ENCODE data around the gene GFRA3.
"Not testable (repeated sequence)": the region's sequence is repeated elsewhere in the genome, so short reads cannot be mapped to it uniquely, and the experiment has no call there.

The GFRA3 gene

DNA sequence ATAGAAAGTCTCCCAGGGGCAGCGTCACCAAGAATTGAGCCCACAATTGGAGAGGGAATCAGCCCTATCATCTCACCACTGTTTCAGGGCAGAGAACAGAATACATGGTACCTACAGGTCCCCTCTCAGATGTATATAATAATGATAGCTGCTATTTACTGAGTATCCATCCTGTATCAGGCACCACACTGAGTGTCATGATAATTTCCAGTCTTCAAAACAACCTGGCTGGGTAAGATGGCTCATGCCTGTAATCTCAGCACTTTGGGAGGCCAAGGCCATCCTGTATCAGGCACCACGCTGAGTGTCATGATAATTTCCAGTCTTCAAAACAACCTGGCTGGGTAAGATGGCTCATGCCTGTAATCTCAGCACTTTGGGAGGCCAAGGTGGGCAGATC is 26.6 kb downstream of the GFRA3 start:
- DNase-seq (ENCODE audit: extremely low read depth in 1 of 2, low read depth in 1 of 2), result not testable (repeated sequence)

DNA sequence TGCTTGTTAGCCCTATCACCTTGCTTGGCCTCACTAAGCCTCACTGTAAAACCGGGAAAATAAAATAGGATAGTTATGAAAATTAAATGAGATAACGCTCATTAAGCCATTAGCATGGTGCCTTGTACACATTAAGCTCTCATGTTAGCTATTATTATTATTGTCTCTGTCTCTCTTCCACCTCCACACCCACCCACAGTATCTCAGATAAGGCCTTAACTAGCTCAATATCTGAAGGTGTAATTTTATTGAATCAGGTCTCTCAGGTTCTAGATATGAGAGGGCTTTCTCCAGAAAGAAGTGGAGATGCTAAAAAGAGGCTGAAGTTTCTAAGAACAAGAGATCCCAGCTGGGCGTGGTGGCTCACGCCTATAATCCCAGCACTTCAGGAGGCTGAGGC is 27.6 kb downstream of the GFRA3 start:
- no peak for DNase-seq (ENCODE audit: extremely low read depth in 1 of 2, low read depth in 1 of 2)

DNA sequence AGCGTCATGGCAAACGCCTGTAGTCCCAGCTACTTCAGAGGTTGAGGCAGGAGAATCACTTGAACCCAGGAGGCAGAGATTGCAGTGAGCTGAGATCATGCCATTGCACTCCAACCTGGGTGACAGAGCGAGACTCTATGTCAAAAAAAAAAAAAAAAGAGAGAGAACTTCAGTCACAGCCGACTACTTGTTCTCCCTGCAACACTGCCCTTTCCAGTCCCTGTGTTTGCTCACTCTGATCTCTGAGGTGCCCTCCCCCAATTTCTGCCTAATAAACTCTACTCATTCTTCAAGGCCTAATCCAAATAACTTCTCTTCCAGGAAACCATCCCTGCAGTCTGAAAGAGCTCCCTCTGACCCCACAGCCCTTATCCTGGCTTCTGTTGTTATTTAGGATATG is 28.1 kb downstream of the GFRA3 start:
- no peak for DNase-seq (ENCODE audit: extremely low read depth in 1 of 2, low read depth in 1 of 2)

DNA sequence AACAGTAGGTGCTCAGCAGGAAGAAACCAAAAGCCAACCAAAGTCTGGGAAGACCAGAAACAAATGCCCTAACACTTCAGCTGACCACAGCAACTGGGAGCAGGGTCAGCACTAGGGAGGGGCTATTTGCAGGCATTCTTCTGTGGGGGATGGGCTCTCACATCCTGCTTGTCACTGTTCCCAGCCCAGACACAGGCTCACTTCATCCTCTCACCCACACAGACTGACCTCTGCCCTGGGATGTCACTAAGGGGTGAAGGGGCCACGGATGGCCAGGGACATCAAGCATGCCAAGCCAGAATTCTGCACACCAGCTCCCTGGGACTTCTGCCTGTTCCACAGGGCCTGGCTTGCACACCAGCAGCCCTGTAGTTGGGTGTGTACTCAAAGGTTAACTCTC is 28.7 kb downstream of the GFRA3 start:
- no peak for DNase-seq (ENCODE audit: extremely low read depth in 1 of 2, low read depth in 1 of 2)

DNA sequence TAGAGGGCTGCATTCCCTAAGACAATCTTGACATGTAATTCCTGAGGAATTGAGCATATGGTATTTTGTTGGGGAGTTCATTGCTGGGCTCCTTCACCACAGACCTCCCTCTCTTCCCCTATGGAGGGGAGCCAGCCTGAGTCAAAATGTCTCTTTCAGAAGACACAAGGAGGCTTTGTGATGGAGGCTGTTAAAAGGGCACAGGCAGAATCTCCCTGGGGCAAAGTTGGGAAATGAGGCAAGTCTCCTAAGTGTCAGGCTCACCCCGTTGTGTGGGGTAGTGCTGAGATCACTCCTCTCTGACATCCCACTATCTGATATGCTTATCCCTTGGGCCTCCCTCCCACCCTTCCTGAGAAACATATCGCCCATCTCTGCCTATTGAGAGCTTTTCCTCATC is 30.6 kb downstream of the GFRA3 start:
- no peak for DNase-seq (ENCODE audit: extremely low read depth in 1 of 2, low read depth in 1 of 2)

DNA sequence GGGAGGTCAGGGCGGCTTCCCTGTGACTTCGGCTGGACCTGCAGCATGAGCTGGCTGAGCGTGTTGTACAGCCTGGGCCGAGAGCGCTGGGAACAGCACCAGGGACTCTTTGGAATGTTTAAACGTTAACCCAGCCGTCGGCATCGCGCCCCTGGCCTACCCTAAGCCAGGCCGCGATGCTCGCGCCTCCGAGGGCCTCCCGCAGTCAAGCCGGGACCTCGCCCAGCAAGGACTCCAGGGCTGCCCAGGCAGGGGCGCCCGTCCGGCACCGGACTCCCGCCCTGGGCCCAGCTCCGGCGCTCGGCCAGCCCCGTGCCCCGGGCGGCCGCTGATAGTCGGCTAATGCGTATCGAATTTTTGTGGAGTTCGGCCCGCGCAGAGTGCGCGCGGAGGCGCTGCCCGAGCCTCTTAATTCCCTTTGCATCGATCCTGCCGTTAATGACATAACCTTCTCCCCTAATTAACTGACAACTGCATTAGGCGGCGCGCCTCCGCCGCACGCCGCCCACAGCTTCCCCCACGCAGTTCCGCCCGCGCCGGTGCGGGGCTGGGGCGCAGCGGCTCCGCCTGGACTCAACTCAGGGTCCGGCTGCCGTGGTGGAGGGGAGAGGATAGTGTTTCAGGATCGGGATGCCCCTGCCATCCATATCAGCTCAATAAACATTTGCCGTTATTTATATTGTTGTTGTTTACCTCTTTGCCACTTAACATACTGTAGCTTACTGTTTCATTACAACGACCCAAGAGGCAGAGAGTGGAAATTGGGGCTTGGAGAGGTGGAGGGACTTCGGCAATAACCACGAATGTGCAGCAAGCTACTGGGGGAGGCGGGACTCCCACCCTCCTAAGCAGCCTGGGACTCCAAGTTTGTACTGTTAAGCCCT is 32.5 kb downstream of the GFRA3 start:
- no peak for DNase-seq (ENCODE audit: extremely low read depth in 1 of 2, low read depth in 1 of 2)

DNA sequence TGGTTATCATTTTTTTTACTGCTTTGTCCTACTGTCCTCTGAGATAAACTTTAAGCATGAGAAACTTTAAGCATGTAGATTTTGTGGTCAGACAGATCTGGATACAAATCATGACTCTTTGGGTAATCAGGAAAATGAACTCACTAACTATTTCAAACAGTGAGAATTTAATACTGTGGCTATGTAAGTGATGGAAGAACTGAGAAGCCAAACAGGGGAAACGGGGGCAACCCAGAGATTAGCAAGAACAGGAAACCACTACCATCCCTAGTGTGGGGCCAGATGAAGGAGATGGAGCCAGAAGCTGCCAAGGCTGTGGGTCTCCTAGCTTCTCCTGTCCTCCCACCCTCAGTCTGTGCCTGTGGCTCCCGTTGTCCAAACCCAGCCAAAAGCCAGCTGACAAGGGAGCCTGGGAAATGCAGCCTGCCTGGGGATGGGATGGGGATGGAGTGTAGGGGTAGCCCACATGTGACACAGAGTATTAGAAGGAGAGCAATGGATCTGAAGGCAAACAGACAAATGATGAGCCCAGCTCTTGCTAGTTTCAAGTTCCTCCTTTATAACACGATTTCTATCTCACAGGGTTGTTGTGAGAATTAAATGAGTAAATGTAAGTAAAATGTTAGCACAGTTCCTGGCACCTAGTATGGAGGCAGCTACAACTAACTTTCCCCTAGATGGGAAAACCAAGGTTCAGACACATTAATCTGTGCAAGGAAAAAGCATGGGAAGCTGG is 33.6 kb downstream of the GFRA3 start:
- no peak for DNase-seq (ENCODE audit: extremely low read depth in 1 of 2, low read depth in 1 of 2)

DNA sequence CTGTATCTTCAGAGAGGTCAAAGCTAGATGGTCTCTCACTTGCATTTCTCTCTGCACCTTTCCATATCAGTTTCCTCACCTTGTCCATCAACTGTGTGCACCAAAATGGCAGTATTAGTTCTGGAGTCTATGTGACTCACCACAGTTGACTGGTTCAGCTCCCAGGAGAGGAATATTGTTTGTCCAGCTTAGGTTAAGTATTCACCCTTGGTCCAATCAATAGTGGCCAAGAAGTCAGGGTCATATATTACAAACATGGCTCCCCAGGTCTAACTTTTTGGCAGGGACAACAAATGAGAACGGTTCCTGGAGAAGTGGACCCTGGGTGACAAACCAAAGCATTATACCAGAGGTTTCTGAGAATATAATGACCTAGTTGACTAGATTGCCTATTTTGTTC is 36.4 kb downstream of the GFRA3 start:
- DNase-seq (ENCODE audit: extremely low read depth in 1 of 2, low read depth in 1 of 2), result no peak

DNA sequence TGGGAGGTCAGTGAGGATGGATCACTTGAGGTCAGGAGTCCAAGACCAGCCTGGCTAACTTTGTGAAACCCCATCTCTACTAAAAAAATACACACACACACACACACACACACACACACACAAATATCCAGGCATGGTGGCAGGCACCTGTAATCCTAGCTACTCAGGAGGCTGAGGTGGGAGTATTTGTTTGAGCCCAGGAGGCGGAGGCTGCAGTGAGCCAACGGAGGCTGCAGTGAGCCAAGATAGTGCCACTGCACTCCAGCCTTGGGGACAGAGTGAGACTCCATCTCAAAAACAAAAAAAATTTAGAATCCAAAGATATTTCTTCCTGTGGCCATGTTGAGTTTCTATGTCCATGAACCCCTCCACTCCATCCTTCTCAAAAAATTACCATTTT is 39.8 kb downstream of the GFRA3 start:
- no peak for DNase-seq (ENCODE audit: extremely low read depth in 1 of 2, low read depth in 1 of 2)

DNA sequence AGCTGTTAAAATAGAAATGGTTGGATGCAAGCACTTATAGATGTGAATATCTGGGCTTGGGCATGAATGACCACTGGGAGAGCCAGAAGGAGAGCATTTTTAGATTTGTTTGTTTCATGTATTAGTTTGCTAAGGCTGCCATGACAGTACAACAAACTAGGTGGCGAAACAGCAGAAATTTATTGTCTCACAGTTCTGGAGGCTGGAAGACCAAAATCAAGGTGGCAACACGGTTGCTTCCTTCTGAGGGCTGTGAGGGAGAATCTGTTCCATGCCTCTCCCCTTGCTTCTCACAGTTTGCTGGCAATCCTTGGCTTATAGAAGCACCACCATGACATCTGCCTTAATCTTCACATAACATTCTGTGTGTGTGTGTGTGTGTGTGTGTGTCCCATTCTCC is 41.1 kb downstream of the GFRA3 start:
- DNase-seq (ENCODE audit: extremely low read depth in 1 of 2, low read depth in 1 of 2), result no peak

DNA sequence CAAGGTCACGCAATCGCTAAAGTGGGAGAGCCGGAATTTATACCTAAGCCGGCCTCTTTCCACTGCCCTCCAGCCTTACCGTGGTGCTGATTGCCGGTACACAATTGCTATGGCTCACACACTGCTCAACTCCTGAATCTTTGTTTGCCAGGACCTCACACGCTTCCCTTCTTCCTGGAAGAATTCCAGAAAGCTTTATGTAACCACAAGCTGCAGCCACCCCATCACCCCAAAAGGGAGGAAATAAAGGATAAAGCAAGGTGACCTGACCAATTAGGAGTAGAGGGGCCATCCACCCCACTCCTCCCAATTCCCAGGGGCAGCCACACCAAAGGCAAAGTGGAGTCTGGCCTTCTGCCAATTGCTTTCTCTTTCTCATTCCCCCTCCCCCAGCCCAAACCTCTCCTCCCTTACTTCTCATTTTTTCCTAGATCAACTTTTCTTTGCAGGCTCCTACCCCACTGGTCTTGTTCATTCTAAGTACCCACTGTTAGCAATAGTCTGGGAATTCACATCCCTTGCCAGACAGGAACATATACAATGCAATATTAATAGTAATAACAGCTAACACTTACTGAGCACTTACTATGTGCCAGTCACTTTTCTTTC is 43.3 kb downstream of the GFRA3 start:
- DNase-seq (ENCODE audit: extremely low read depth in 1 of 2, low read depth in 1 of 2), result no peak

DNA sequence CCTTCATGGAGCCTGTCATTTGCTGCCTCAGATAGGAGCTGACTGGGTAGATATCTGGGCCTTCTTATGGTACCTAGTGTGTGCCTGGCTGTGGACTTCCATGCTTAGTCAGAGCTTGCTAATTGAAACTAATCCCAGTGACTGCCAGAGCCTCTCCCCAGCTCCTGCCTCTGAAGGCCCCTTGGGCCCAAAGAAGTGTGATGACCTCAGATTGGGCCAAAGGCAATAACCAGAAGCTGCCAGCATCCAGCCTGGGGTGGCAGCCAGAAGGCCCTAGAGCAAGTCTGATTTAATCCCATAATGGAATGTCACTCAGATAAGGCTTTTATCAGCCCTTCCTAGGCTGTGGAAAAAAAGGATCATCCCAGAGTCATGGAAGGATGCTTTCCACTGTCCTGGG is 44.2 kb downstream of the GFRA3 start:
- no peak for DNase-seq (ENCODE audit: extremely low read depth in 1 of 2, low read depth in 1 of 2)

DNA sequence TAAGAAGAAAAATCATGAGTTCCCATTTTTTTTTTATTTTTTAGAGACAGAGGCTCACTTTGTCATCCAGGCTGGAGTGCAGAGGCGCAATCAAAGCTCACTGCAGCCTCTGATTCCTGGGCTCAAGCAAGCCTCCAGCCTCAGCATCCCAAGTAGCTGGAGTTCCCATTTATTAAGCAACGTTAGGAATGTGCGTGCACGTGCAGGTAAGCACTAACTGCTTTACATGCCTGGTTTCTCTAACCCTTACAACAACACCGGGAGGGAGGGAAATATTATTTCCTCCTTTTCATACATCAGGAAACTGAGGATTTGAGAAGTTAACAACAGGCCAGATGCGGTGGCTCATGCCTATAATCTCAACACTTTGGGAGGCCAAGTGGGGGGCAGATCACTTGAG is 45.0 kb downstream of the GFRA3 start:
- no peak for DNase-seq (ENCODE audit: extremely low read depth in 1 of 2, low read depth in 1 of 2)

DNA sequence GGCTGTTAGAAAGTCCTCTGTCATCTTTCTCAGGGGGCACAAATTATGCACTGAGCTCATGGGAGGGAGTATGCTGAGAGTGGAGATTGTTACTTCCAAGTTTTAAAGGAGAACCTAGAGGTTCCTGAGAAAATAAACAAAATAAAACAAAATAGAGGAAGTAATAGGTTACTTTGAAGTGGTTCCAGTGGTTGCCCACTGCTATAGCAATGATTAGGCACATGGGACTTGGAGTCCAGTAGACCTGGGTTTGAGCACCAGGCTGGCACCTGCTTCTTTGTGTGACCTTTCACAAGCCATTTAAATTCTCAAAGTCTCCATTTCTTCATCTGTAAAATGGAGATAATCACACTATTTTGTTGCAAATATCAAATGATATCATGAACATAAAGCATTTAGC is 47.5 kb downstream of the GFRA3 start:
- DNase-seq (ENCODE audit: extremely low read depth in 1 of 2, low read depth in 1 of 2), result no peak

DNA sequence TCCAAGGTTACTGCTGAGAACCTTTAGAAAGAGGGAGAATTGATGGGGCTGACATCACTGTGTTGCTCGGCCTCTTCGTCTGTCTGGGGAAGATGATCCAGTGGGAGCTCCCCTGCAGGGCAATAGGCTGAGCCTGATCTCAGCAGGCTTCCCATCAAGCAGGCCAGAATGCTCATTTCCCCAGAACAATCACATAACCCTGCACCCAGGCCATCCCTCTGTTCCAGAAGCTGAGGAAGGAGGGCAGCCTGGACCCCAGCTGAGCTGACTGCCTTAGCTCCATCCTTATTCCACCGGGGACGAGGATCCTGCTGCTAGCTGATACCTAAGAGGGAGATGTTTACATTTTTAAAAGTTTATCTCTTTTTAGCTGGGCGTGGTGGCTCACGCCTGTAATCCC is 49.7 kb downstream of the GFRA3 start:
- DNase-seq (ENCODE audit: extremely low read depth in 1 of 2, low read depth in 1 of 2), result no peak

DNA sequence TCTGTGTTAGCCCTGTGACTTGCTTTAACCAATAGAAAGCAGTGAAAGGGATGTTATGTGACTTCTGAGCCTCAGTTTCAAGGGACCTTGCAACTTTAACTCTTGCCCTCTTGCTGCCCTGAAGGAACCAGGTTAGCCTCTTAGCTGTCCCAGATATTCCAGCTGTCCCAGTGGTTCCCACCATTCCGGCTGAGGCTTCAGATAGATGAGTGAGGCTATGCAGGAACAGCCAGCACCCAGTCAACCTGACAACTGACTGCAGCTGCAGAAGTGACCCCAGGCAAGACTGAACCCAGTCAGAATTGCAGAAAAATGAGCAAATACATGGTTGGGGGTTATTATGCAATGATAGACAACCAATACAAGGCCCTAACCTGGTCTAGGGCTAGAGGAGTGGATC is 50.9 kb downstream of the GFRA3 start:
- DNase-seq (ENCODE audit: extremely low read depth in 1 of 2, low read depth in 1 of 2), result no peak

DNA sequence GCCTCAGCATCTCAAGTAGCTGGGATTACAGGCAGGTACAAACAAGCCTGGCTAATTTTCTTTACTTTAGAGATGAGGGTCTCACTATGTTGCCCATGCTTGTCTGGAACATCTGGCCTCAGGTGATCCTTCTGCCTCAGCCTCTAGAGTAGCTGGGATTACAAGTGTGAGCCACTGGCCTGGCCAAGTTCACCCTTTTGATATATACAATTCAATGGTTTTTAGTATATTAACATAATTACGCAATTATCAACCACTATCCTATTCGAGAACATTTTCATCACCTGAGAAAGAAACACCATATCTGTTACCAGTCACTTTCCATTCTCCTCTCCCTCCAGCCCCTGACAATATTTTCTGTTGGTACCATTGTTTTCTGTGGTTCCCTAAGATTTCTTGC is 57.6 kb downstream of the GFRA3 start:
- DNase-seq (ENCODE audit: extremely low read depth in 1 of 2, low read depth in 1 of 2), result no peak

DNA sequence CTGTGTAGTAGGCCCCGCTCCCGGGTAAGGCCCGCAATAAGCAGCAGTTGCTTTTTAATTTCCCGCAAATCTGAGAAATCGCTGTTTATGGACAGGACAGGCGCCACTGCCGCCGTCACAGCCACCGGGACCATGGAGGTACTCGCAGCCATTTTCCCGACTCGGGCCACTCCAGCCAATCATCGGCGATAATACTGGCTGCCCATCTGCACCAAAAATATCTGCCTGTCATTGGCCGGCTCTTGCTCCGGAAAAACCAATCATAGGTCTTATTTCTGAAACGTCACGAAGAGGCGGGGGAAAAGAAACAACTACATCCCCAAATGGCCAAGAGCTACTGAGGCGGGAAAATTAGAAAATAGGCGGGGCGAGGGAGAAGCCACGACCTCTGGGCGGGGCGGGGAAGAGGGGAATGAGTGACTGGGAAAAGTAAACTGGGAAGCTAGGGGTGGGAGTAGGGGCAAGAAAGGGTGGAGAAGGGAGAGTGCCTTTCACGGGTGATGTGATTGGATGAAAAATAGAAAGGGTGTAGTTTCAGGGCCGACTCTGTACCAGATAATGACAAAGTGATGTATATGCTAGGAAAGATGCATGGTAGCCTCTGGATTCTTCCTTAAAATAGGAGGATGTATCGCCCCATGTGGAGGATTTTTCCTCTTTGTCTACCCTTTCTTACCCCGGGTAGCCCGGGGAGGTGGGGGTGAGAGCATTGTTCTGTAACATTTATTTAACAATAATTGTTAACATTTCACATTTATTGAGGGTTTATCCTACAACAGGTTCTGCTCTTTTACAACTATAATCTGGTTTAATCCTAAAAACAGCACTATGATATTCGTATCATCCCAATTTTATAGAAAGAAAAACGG is 61.0 kb downstream of the GFRA3 start, which contains the start of gene CDC23:
Gene CDC23 (minus strand): TSS at position 163 of the 869 bp plus-strand sequence. CDS start 11 bp downstream, at position 152.
- peak; percentile 70 to 87 for DNase-seq (ENCODE audit: extremely low read depth in 1 of 2, low read depth in 1 of 2)

DNA sequence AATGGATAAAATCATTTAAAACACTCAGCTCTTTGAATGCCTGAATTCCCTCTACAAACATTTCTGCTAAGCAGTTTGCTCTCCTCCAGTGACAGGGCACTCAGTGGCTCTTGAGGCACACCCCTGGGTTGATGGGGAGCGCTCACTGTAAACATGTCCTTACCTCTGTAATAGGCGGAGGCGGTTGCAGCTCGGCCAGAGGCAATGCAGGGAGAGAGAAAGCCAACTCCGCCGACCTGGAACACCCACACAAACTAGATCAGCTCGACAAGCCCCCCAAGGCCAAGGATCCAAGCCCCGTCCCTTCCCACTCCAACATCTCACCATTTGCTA is 61.6 kb downstream of the GFRA3 start:
- peak in 1 of 2 donors; percentile 6 for DNase-seq (ENCODE audit: extremely low read depth in 1 of 2, low read depth in 1 of 2)

DNA sequence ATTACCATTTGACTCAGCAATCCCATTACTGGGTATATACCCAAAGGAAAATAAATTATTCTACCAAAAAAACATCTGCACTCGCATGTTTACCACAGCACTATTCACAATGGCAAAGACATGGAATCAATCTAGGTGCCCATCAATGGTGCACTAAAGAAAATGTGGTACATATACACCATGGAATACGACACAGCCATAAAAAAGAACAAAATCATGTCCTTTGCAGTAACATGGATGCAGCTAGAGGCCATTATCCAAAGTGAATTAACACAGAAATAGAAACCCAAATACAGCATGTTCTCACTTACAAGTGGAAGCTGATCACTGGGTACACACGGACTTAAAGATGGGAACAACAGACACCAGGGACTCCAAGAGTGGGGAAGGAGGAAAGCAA is 63.4 kb downstream of the GFRA3 start:
- no peak for DNase-seq (ENCODE audit: extremely low read depth in 1 of 2, low read depth in 1 of 2)

Measured in stimulated activated CD8-positive, alpha-beta memory T cell treated with anti-CD3 and anti-CD28 coated beads, Interleukin-7, amount 100 ng/mL, for 48 hours (primary cell).